ENCODE measurements around the gene MAD1L1.

DNA sequence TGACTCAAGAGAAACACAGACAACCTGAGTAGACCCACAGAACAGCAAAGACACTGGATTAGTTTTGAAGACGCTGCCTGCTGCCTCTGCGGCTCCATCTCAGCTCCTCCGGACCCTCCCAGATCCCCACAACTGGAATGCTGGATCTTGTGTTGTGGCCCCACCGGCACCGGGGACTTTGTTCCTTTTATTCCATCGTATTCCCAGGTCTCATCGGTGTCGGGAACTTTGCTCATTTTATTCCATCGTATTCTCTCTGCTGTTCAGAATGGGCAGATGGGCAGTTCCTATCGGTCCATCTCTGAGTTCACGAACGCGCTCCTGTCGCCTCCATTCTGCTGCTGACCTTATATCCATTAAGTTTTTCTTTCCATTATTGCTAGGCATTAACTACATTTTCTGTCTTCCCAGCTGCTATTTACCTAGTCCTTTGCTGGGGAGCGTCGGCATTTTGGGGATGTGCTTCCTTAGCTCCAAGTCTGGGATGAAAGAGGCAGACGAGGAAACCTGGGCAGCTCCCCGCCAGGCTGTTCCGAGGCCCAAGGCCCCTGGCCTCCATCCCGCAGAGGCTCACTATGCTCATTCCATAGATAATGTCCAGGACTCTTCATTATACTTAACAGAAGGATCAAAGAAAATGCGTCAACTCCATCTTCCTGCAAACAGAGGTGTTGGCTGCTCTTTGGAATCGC lies 192.4 kb downstream of the MAD1L1 start:
- TF ChIP-seq GATA2 (IDR thresholded peaks at IDR 0.05; ENCODE audit: low read depth, low read length), result no peak
- no peak for TF ChIP-seq GATA3 (IDR thresholded peaks at IDR 0.05; ENCODE audit: low read depth, low read length)
